GM23338 (cell line): ENCODE results near the gene PAPPA2.
"Not testable (repeated sequence)": the region's sequence is repeated elsewhere in the genome, so short reads cannot be mapped to it uniquely, and the experiment has no call there.

Experiments
- EZH2phosphoT487 ChIP-seq: fragments of 200-600 bp; sonication (generic); IDR thresholded peaks from one replicate; pipeline ENCODE4 v1.8.1; 2018; ENCODE audit warnings: antibody characterized with exemption; ENCODE audit not compliant: unreplicated experiment
- POLR2AphosphoS5 ChIP-seq: IDR thresholded peaks from 2 replicates; pipeline ENCODE4 v1.6.1; 2016; ENCODE audit warnings: antibody characterized with exemption, low read depth
- TF ChIP-seq, protein P1 (sequence below), 2 experiments: fragments of 200-600 bp in 1 of 2; sonication (generic) in 1 of 2; conservative IDR thresholded peaks; 2 replicates each; pipeline versions ENCODE4 v1.5.1 to v1.6.1; 2016 to 2017; ENCODE audit warnings: antibody characterized with exemption in 2 of 2, low read depth in 2 of 2, mild to moderate bottlenecking in 2 of 2, moderate library complexity in 1 of 2

DNA sequence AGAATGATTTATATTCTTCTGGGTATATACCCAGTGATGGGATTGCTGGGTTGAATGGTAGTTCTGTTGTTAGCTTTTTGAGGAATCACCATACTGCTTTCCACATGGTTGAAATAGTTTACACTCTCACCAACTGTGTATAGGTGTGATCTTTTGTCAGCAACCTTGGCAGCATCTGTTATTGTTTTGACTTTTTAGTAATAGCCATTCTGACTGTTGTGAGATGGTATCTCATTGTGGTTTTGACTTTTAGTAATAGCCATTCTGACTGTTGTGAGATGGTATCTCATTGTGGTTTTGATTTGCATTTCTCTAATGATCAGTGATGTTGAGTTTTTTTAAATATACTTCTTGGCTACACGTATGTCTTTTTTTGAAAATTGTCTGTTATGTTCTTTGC is 43.4 kb upstream of the PAPPA2 start:
- TF ChIP-seq, protein P1, sequence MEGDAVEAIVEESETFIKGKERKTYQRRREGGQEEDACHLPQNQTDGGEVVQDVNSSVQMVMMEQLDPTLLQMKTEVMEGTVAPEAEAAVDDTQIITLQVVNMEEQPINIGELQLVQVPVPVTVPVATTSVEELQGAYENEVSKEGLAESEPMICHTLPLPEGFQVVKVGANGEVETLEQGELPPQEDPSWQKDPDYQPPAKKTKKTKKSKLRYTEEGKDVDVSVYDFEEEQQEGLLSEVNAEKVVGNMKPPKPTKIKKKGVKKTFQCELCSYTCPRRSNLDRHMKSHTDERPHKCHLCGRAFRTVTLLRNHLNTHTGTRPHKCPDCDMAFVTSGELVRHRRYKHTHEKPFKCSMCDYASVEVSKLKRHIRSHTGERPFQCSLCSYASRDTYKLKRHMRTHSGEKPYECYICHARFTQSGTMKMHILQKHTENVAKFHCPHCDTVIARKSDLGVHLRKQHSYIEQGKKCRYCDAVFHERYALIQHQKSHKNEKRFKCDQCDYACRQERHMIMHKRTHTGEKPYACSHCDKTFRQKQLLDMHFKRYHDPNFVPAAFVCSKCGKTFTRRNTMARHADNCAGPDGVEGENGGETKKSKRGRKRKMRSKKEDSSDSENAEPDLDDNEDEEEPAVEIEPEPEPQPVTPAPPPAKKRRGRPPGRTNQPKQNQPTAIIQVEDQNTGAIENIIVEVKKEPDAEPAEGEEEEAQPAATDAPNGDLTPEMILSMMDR (conservative IDR thresholded peaks at IDR 0.05; ENCODE audit: low read depth in 2 of 2): not testable (repeated sequence)
- not testable (repeated sequence) for TF ChIP-seq POLR2AphosphoS5, EZH2phosphoT487
